GM23338 (cell line): ENCODE data around the gene TRIM27.

Experiments
- CTCF ChIP-seq, 2 experiments: fragments of 200-600 bp in 1 of 2; sonication (generic) in 1 of 2; conservative IDR thresholded peaks; 2 replicates each; pipeline versions ENCODE4 v1.5.1 to v1.6.1; 2016 to 2017; ENCODE audit warnings: antibody characterized with exemption in 2 of 2, low read depth in 2 of 2, mild to moderate bottlenecking in 2 of 2, moderate library complexity in 1 of 2
- EZH2 ChIP-seq: fragments of 200-600 bp; sonication (generic); IDR thresholded peaks from one replicate; pipeline ENCODE4 v1.8.0; 2017; ENCODE audit warnings: antibody characterized with exemption, mild to moderate bottlenecking, low read depth; ENCODE audit not compliant: unreplicated experiment
- EZH2phosphoT487 ChIP-seq: fragments of 200-600 bp; sonication (generic); IDR thresholded peaks from one replicate; pipeline ENCODE4 v1.8.1; 2018; ENCODE audit warnings: antibody characterized with exemption; ENCODE audit not compliant: unreplicated experiment
- POLR2AphosphoS5 ChIP-seq: IDR thresholded peaks from 2 replicates; pipeline ENCODE4 v1.6.1; 2016; ENCODE audit warnings: antibody characterized with exemption, low read depth

- no peak for TF ChIP-seq CTCF (conservative IDR thresholded peaks at IDR 0.05; ENCODE audit: low read depth in 2 of 2)
- TF ChIP-seq EZH2phosphoT487, result no peak
- TF ChIP-seq POLR2AphosphoS5, result no peak
- TF ChIP-seq EZH2, result no peak
Measured at GRCh38 chr6:28941684-28942448, 18.1 kb upstream of the TRIM27 start.
